ENCODE measurements around the gene MLLT6.

GRCh38 chr17:38713456-38714075 is 8.5 kb downstream of the MLLT6 start:
- TF ChIP-seq CTCF (IDR thresholded peaks at IDR 0.05) (no peak), ZFX (IDR thresholded peaks at IDR 0.05; ENCODE audit: borderline replicate concordance) (no peak)

Measured in 22Rv1 (cell line).